ENCODE results near the gene MCM9. TPM values are rescaled to one million over a fixed set of nuclear protein-coding genes. Genes with fewer than 3 reads are reported as not detected.

Gene MCM9
- total RNA-seq, 4 donors from 2014 or later: 3.5 to 6.9 (median 5.0) TPM

GRCh38 chr6:118932421-118932820 is 2.5 kb downstream of the MCM9 start:
- TF ChIP-seq CTCF (IDR thresholded peaks at IDR 0.05 in 4 of 5, conservative IDR thresholded peaks at IDR 0.05 in 1 of 5): no peak
- TF ChIP-seq POLR2A (IDR thresholded peaks at IDR 0.05): no peak
- no peak for ATAC-seq

GRCh38 chr6:118931436-118931835 is 3.5 kb downstream of the MCM9 start:
- Histone ChIP-seq H3K4me3 (no peak overlapping the region), H3K27ac (no peak overlapping the region), H3K9me3 (no peaks in the 10 kb centered on the region), H3K4me1 (peaks cover 6 to 11% of the 10 kb centered on the region in 2 donors), H3K27me3 (no peaks in the 10 kb centered on the region), H3K36me3 (peaks cover 0 to 45% of the 10 kb centered on the region in 2 donors)
- intact Hi-C loops (cut with DNase I; ENCODE audit: low total_unique reads) (no loop called here), in situ Hi-C loops (cut with MboI; ENCODE audit: low sequenced_read_pairs in 4 of 4) (no loop called here)
- TF ChIP-seq POLR2A (IDR thresholded peaks at IDR 0.05) (no peak), CTCF (IDR thresholded peaks at IDR 0.05 in 4 of 5, conservative IDR thresholded peaks at IDR 0.05 in 1 of 5) (no peak)
- no peak for DNase-seq
- no peak for ATAC-seq

More at GRCh38 chr6:118932421-118932820, 2.5 kb downstream of the MCM9 start:
- no peak overlapping the region for H3K4me3 ChIP-seq
- no peaks in the 10 kb centered on the region for H3K9me3 ChIP-seq
- H3K27ac ChIP-seq: no peak overlapping the region
- intact Hi-C loops (cut with DNase I; ENCODE audit: low total_unique reads): no loop called here
- peaks cover 0 to 36% of the 10 kb centered on the region in 2 donors for H3K36me3 ChIP-seq
- H3K27me3 ChIP-seq: no peaks in the 10 kb centered on the region
- in situ Hi-C loops (cut with MboI; ENCODE audit: low sequenced_read_pairs in 4 of 4): no loop called here
- H3K4me1 ChIP-seq: peaks cover 6 to 11% of the 10 kb centered on the region in 2 donors
- DNase-seq: no peak

GRCh38 chr6:118930680-118931079 is 4.3 kb downstream of the MCM9 start:
- intact Hi-C loops (cut with DNase I; ENCODE audit: low total_unique reads): no loop called here
- TF ChIP-seq CTCF (IDR thresholded peaks at IDR 0.05 in 4 of 5, conservative IDR thresholded peaks at IDR 0.05 in 1 of 5) (no peak), POLR2A (IDR thresholded peaks at IDR 0.05) (no peak)
- Histone ChIP-seq H3K9me3 (no peaks in the 10 kb centered on the region), H3K27me3 (no peaks in the 10 kb centered on the region), H3K36me3 (peaks cover 0 to 48% of the 10 kb centered on the region in 2 donors), H3K27ac (no peak overlapping the region), H3K4me3 (no peak overlapping the region), H3K4me1 (peaks cover 3 to 5% of the 10 kb centered on the region in 2 donors)
- DNase-seq (no peak), ATAC-seq (no peak)
- in situ Hi-C loops (cut with MboI; ENCODE audit: low sequenced_read_pairs in 4 of 4): no loop called here

GRCh38 chr6:118923035-118923434 is 11.9 kb downstream of the MCM9 start:
- Histone ChIP-seq H3K4me3 (no peak overlapping the region), H3K9me3 (no peaks in the 10 kb centered on the region), H3K4me1 (no peaks in the 10 kb centered on the region), H3K27ac (no peak overlapping the region), H3K36me3 (peaks cover 7 to 71% of the 10 kb centered on the region in 2 donors), H3K27me3 (no peaks in the 10 kb centered on the region)
- in situ Hi-C loops (cut with MboI; ENCODE audit: low sequenced_read_pairs in 4 of 4): no loop called here
- DNase-seq (no peak), ATAC-seq (no peak)
- intact Hi-C loops (cut with DNase I; ENCODE audit: low total_unique reads): no loop called here
- no peak for TF ChIP-seq CTCF (IDR thresholded peaks at IDR 0.05 in 4 of 5, conservative IDR thresholded peaks at IDR 0.05 in 1 of 5)
- no peak for TF ChIP-seq POLR2A (IDR thresholded peaks at IDR 0.05)

- H3K36me3 ChIP-seq: peaks cover 7 to 67% of the 10 kb centered on the region in 2 donors
- ATAC-seq: no peak
- H3K4me1 ChIP-seq: no peaks in the 10 kb centered on the region
- no peak overlapping the region for H3K27ac ChIP-seq
- H3K27me3 ChIP-seq: no peaks in the 10 kb centered on the region
- TF ChIP-seq POLR2A (IDR thresholded peaks at IDR 0.05): no peak
- no peak for TF ChIP-seq CTCF (IDR thresholded peaks at IDR 0.05 in 4 of 5, conservative IDR thresholded peaks at IDR 0.05 in 1 of 5)
- intact Hi-C loops (cut with DNase I; ENCODE audit: low total_unique reads): no loop called here
- no peak for DNase-seq
- in situ Hi-C loops (cut with MboI; ENCODE audit: low sequenced_read_pairs in 4 of 4): no loop called here
- H3K9me3 ChIP-seq: no peaks in the 10 kb centered on the region
- H3K4me3 ChIP-seq: no peak overlapping the region
Measured at GRCh38 chr6:118921084-118921483, 13.9 kb downstream of the MCM9 start.
